Neural cell (in vitro differentiated cells): ENCODE results near the gene ADRA1B. TPM values are rescaled to one million over a fixed set of nuclear protein-coding genes. Genes with fewer than 3 reads are reported as not detected.

Experiments used
- H2AFZ ChIP-seq: fragments of 200-600, 300-800 bp; sonication (generic), shearing (Covaris generic); 2 replicates; pipeline ENCODE4 v1.6.0; 2014; ENCODE audit warnings: low read depth, mild to moderate bottlenecking, antibody characterized with exemption, low read length, moderate library complexity
- H3F3A ChIP-seq: fragments of 200-600 bp; shearing (Covaris generic); 2 replicates; pipeline ENCODE4 v1.6.1; 2016; ENCODE audit warnings: mild to moderate bottlenecking, moderate library complexity, mixed read lengths, antibody characterized with exemption, low read length; ENCODE audit not compliant: insufficient read depth, poor library complexity, severe bottlenecking
- H3K27ac ChIP-seq: fragments of 200-600, 300-800 bp; sonication (generic), shearing (Covaris generic); 2 replicates; pipeline ENCODE4 v1.5.1; 2014; ENCODE audit warnings: mild to moderate bottlenecking, low read length, moderate library complexity
- H3K27me3 ChIP-seq: fragments of 300-800, 200-600 bp; sonication (generic), shearing (Covaris generic); 2 replicates; pipeline ENCODE4 v1.6.0; 2014; ENCODE audit warnings: mild to moderate bottlenecking, low read depth, low read length, moderate library complexity; ENCODE audit not compliant: insufficient read depth
- H3K36me3 ChIP-seq: fragments of 300-800, 200-600 bp; sonication (generic), shearing (Covaris generic); 2 replicates; pipeline ENCODE4 v1.5.1; 2014; ENCODE audit warnings: mild to moderate bottlenecking, antibody characterized with exemption, low read length, moderate library complexity; ENCODE audit not compliant: insufficient read depth
- H3K4me2 ChIP-seq: fragments of 300-800, 200-600 bp; sonication (generic), shearing (Covaris generic); 2 replicates; pipeline ENCODE4 v1.6.0; 2014; ENCODE audit warnings: mild to moderate bottlenecking, low read length
- H3K4me3 ChIP-seq: fragments of 300-800, 200-600 bp; sonication (generic), shearing (Covaris generic); 2 replicates; pipeline ENCODE4 v1.5.1; 2014; ENCODE audit warnings: mild to moderate bottlenecking, low read length, moderate library complexity
- H3K79me2 ChIP-seq: fragments of 200-600 bp; shearing (Covaris generic); replicated peaks from 2 replicates; pipeline ENCODE4 v1.6.0; 2014; ENCODE audit warnings: mild to moderate bottlenecking, low read length, moderate library complexity; ENCODE audit not compliant: insufficient read depth
- H3K9ac ChIP-seq: fragments of 300-800, 200-600 bp; sonication (generic), shearing (Covaris generic); 2 replicates; pipeline ENCODE4 v1.6.1; 2016; ENCODE audit warnings: mild to moderate bottlenecking, low read length, mixed read lengths
- H3K9me2 ChIP-seq: fragments of 200-600 bp; shearing (Covaris generic); 2 replicates; pipeline ENCODE4 v1.6.1; 2016; ENCODE audit warnings: mild to moderate bottlenecking, low read length, mixed read lengths; ENCODE audit not compliant: insufficient read depth
- H3K9me3 ChIP-seq: fragments of 200-600, 300-800 bp; sonication (generic), shearing (Covaris generic); 2 replicates; pipeline ENCODE4 v1.6.1; 2016; ENCODE audit warnings: mild to moderate bottlenecking, mixed run types, low read length, moderate library complexity, mixed read lengths
- H4K20me1 ChIP-seq: fragments of 200-600 bp; shearing (Covaris generic); 2 replicates; pipeline ENCODE4 v1.6.1; 2016; ENCODE audit warnings: mild to moderate bottlenecking, mixed run types; ENCODE audit not compliant: insufficient read depth
- EP300 ChIP-seq: fragments of 450-650 bp; conservative IDR thresholded peaks from 2 replicates; pipeline ENCODE4 v1.6.1; 2014; ENCODE audit warnings: antibody characterized with exemption, mild to moderate bottlenecking, moderate library complexity; ENCODE audit not compliant: poor library complexity, severe bottlenecking
- EZH2 ChIP-seq: fragments of 200-600, 300-800 bp; shearing (Covaris generic), sonication (generic); IDR thresholded peaks from 2 replicates; pipeline ENCODE4 v1.6.1; 2014; ENCODE audit warnings: antibody characterized with exemption, low read length, borderline replicate concordance, mild to moderate bottlenecking; ENCODE audit not compliant: insufficient read depth, poor library complexity, severe bottlenecking
- MXI1 ChIP-seq: fragments of 450-650 bp; conservative IDR thresholded peaks from 2 replicates; pipeline ENCODE4 v1.6.1; 2014; ENCODE audit warnings: antibody characterized with exemption, mild to moderate bottlenecking; ENCODE audit not compliant: poor library complexity, severe bottlenecking
- POLR2AphosphoS5 ChIP-seq: IDR thresholded peaks from 2 replicates; pipeline ENCODE4 v1.6.1; 2012
- RAD21 ChIP-seq: fragments of 450-650 bp; conservative IDR thresholded peaks from 2 replicates; pipeline ENCODE4 v1.6.1; 2014; ENCODE audit warnings: antibody characterized with exemption, mild to moderate bottlenecking, moderate library complexity
- SMC3 ChIP-seq: fragments of 450-650 bp; conservative IDR thresholded peaks from 2 replicates; pipeline ENCODE4 v1.6.1; 2014; ENCODE audit warnings: antibody characterized with exemption, mild to moderate bottlenecking, moderate library complexity; ENCODE audit not compliant: poor library complexity
- TAF1 ChIP-seq: IDR thresholded peaks from 2 replicates; pipeline ENCODE4 v1.6.1; 2012; ENCODE audit warnings: low read depth
- polyA plus RNA-seq: library from polyadenylated mRNA; depleted of rRNA; stranded (reverse); fragments of >200 nt; gene quantifications from 2 replicates; pipeline ENCODE4 v1.2.3, GENCODE V29; 2014
- TF ChIP-seq, protein P1 (sequence below): IDR thresholded peaks from 2 replicates; pipeline ENCODE4 v1.6.1; 2012; ENCODE audit warnings: borderline replicate concordance
- TF ChIP-seq, protein P2 (sequence below): fragments of 450-650 bp; IDR thresholded peaks from 2 replicates; pipeline ENCODE4 v1.5.1; 2014; ENCODE audit warnings: antibody characterized with exemption, mild to moderate bottlenecking, moderate library complexity; ENCODE audit not compliant: poor library complexity, severe bottlenecking

Gene ADRA1B
- polyA plus RNA-seq, 1 donor from 2014 or later = 1.1 TPM

DNA sequence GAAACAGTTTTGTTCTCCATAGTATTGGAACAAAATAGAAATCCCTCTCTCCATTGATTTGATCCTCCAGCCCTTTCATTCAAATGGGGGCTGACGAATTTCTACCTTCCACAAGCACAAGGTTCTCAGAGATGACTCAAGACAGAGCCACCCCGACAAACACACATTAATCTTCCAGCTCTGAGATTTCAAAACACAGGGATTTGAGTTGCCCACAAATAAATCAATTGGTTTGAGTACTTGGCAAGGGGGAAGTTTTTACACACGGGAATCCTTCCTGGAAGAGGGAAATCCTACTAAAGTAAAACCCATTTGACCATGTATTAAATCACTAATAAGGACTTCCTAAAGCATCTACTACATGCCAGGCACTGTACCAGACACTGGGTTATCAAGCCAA, 5.4 kb downstream of the ADRA1B start:
- Histone ChIP-seq H3K9ac (no peak overlapping the region), H2AFZ (no peak overlapping the region), H3K27me3 (no peaks in the 10 kb centered on the region), H4K20me1 (no peaks in the 10 kb centered on the region), H3K4me3 (no peak overlapping the region), H3K79me2 (no peaks in the 10 kb centered on the region), H3K27ac (no peak overlapping the region), H3K36me3 (no peaks in the 10 kb centered on the region), H3K4me2 (no peak overlapping the region), H3K9me3 (no peaks in the 10 kb centered on the region), H3K9me2 (no peaks in the 10 kb centered on the region), H3F3A (no peaks in the 10 kb centered on the region)
- no peak for TF ChIP-seq EZH2
- no peak for TF ChIP-seq MXI1
- TF ChIP-seq SMC3 = no peak
- TF ChIP-seq, protein P1, sequence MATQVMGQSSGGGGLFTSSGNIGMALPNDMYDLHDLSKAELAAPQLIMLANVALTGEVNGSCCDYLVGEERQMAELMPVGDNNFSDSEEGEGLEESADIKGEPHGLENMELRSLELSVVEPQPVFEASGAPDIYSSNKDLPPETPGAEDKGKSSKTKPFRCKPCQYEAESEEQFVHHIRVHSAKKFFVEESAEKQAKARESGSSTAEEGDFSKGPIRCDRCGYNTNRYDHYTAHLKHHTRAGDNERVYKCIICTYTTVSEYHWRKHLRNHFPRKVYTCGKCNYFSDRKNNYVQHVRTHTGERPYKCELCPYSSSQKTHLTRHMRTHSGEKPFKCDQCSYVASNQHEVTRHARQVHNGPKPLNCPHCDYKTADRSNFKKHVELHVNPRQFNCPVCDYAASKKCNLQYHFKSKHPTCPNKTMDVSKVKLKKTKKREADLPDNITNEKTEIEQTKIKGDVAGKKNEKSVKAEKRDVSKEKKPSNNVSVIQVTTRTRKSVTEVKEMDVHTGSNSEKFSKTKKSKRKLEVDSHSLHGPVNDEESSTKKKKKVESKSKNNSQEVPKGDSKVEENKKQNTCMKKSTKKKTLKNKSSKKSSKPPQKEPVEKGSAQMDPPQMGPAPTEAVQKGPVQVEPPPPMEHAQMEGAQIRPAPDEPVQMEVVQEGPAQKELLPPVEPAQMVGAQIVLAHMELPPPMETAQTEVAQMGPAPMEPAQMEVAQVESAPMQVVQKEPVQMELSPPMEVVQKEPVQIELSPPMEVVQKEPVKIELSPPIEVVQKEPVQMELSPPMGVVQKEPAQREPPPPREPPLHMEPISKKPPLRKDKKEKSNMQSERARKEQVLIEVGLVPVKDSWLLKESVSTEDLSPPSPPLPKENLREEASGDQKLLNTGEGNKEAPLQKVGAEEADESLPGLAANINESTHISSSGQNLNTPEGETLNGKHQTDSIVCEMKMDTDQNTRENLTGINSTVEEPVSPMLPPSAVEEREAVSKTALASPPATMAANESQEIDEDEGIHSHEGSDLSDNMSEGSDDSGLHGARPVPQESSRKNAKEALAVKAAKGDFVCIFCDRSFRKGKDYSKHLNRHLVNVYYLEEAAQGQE = no peak

DNA sequence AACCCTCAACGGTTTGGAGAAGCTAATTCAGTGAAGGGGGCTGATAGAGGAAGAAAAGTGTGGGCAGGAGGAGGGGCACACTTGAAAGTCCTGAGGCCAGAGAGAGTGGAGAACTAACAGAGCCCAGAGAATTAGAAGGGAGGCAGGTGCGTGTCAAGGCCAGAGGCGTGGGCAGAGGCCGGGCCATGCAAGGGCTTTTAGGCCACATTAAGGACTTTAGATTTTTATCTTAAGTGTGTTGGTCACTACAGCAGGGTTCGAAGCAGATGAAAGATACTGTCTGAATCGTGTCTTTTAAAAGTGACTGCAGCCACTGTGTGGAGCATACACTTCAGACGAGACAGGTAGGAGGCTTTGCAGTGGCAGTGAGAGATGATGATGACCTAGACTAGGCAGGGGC, 6.7 kb downstream of the ADRA1B start:
- Histone ChIP-seq H3K27ac (no peak overlapping the region), H3K36me3 (no peaks in the 10 kb centered on the region), H2AFZ (no peak overlapping the region), H3K79me2 (no peaks in the 10 kb centered on the region), H3K4me3 (no peak overlapping the region), H3K9me3 (no peaks in the 10 kb centered on the region), H3K9me2 (no peaks in the 10 kb centered on the region), H3F3A (no peaks in the 10 kb centered on the region), H3K27me3 (no peaks in the 10 kb centered on the region), H4K20me1 (no peaks in the 10 kb centered on the region), H3K9ac (no peak overlapping the region), H3K4me2 (no peak overlapping the region)
- no peak for TF ChIP-seq EZH2

DNA sequence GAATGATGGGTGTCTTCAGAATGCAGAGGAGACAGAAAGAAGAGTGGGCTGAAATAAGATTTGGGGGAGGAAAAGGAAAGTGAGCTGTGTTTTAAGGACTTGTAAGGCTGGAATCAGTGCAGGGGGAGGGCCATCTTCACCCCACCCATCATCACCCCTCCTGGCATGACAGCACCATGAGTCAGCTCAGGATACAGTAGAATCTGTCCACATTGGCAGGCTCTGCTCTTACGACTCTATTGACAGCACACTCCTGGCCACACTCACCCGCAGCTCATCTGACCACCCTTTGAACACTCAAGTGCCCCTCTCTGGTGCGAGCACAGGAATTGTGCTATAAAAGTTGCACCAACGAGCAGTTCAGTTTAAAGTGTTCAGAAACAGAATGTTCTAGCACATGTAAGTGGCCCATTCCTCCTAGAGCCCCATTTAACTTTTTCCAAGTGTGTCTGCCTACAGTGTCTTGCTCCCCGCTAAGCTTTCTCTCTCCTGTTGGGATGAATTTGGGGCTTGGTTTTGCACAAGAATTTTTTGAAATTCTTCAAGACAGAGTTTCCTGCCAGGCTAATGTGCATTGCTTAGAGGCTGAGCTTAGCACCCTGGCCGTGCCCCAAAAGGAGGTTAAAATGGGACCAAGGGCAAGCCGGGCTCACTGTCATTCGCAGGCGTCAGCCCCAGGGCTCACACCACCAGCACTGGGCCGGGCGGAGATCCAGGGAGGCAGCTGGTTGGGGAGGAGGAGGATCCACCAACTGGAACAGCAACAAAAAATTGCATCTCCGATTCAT, 12.0 kb downstream of the ADRA1B start:
- Histone ChIP-seq H3K9me3 (no peaks in the 10 kb centered on the region), H3K27ac (no peak overlapping the region), H2AFZ (no peak overlapping the region), H3K9me2 (no peaks in the 10 kb centered on the region), H3K9ac (no peak overlapping the region), H3K36me3 (no peaks in the 10 kb centered on the region), H3K27me3 (no peaks in the 10 kb centered on the region), H3K4me2 (no peak overlapping the region), H3K4me3 (no peak overlapping the region), H3K79me2 (no peaks in the 10 kb centered on the region), H3F3A (no peaks in the 10 kb centered on the region), H4K20me1 (no peaks in the 10 kb centered on the region)
- TF ChIP-seq TAF1 (no peak), POLR2AphosphoS5 (no peak), EZH2 (no peak), SMC3 (no peak), MXI1 (no peak), EP300 (no peak), RAD21 (no peak)
- TF ChIP-seq, protein P1 = no peak
- TF ChIP-seq, protein P2, sequence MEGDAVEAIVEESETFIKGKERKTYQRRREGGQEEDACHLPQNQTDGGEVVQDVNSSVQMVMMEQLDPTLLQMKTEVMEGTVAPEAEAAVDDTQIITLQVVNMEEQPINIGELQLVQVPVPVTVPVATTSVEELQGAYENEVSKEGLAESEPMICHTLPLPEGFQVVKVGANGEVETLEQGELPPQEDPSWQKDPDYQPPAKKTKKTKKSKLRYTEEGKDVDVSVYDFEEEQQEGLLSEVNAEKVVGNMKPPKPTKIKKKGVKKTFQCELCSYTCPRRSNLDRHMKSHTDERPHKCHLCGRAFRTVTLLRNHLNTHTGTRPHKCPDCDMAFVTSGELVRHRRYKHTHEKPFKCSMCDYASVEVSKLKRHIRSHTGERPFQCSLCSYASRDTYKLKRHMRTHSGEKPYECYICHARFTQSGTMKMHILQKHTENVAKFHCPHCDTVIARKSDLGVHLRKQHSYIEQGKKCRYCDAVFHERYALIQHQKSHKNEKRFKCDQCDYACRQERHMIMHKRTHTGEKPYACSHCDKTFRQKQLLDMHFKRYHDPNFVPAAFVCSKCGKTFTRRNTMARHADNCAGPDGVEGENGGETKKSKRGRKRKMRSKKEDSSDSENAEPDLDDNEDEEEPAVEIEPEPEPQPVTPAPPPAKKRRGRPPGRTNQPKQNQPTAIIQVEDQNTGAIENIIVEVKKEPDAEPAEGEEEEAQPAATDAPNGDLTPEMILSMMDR = no peak
